GM20000 (cell line): Measurements from ENCODE around the gene SLC11A1.

Experiments used
- DNase-seq: peaks from one replicate; pipeline ENCODE4 v3.0.0; 2012; ENCODE audit warnings: low spot score
- TF ChIP-seq, protein P1 (sequence below): IDR thresholded peaks from 2 replicates; pipeline ENCODE4 v1.5.1; 2012; ENCODE audit warnings: mild to moderate bottlenecking, control low read depth; ENCODE audit errors: extremely low read depth, missing control alignments

SLC11A1 gene

DNA sequence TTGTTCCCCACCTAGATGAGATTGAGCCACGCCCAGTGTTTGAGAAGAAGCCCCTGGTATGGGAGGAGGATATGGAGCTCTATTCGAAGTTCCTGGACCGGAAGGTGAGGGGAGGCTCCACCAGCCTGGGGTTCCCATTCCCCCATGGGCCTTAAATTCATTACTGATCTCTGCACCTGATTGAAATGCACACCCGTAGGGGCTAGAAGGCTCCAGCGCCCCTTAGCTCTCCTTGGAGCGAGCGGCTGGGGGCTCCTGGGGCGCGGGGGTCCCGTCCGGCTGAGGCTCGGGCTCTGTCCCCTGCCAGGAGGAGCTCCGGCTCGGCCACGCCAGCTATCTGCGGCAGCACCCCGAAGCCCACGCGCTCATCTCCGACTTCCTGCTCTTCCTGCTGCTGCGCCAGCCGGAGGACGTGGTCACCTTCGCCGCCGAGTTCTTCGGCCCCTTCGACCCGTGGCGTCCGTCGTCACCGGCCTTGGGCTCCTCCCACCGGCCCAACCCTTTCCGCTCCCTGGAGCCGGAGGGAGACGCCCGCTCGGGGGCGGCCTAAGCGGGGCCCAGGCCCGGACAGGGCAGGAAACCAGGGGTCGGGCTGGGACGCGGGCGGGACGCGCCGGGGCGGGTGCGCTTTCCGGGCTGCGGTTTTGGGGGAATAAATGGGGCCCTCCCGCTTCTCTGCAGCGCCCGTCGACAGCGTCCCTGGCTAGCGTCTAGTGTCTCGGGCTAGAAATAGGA lies 14.5 kb upstream of the SLC11A1 start:
- TF ChIP-seq, protein P1, sequence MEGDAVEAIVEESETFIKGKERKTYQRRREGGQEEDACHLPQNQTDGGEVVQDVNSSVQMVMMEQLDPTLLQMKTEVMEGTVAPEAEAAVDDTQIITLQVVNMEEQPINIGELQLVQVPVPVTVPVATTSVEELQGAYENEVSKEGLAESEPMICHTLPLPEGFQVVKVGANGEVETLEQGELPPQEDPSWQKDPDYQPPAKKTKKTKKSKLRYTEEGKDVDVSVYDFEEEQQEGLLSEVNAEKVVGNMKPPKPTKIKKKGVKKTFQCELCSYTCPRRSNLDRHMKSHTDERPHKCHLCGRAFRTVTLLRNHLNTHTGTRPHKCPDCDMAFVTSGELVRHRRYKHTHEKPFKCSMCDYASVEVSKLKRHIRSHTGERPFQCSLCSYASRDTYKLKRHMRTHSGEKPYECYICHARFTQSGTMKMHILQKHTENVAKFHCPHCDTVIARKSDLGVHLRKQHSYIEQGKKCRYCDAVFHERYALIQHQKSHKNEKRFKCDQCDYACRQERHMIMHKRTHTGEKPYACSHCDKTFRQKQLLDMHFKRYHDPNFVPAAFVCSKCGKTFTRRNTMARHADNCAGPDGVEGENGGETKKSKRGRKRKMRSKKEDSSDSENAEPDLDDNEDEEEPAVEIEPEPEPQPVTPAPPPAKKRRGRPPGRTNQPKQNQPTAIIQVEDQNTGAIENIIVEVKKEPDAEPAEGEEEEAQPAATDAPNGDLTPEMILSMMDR: no peak
- peak; percentile 96 for DNase-seq

DNA sequence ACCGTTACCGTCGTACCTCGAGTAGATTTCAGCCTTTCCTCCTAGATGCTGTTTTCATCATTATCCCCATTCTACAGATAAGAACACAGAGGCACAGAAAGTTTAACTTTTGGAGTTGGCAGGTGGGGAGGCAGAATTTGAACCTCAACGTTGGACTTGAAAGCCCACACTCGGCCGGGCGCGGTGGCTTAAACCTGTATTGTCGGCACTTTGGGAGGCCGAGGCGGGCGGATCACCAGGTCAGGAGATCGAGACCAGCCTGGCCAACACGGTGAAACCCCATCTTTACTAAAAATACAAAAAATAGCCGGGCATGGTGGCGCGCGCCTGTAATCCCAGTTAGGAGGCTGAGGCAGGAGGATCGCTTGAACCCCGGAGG lies 13.9 kb upstream of the SLC11A1 start:
- TF ChIP-seq, protein P1: no peak
- no peak for DNase-seq

- TF ChIP-seq, protein P1: no peak
- DNase-seq: peak; percentile 55
Observed at GRCh38 chr2:218368621-218369153, 13.4 kb upstream of the SLC11A1 start.

DNA sequence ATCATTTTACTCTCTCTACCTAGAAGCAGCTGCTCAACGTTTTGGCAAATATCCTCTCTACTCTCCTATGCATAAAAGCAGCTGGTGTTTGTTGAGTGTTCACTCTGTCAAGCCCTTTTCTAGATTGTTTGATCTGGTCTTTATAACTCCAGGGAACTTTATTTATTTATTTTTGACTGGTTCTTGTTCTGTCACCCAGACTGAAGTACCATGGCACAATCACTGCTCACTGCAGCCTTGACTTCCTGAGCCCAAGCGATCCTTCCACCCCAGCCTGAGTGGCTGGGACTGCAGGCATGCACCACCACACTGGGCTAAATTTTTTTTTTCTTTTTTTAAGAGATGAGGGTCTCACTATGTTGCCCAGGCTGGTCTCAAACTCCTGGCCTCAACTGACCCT lies 12.7 kb upstream of the SLC11A1 start:
- peak; percentile 10 for DNase-seq
- TF ChIP-seq, protein P1: no peak

- TF ChIP-seq, protein P1: no peak
- no peak for DNase-seq
Observed at GRCh38 chr2:218370410-218371063, 11.5 kb upstream of the SLC11A1 start.

GRCh38 chr2:218371983-218372350 lies 10.1 kb upstream of the SLC11A1 start:
- TF ChIP-seq, protein P1: no peak
- no peak for DNase-seq

GRCh38 chr2:218374795-218375194 lies 7.3 kb upstream of the SLC11A1 start:
- no peak for DNase-seq
- TF ChIP-seq, protein P1: no peak
